ENCODE measurements around the gene SASH1. TPM values are rescaled to one million over a fixed set of nuclear protein-coding genes. Genes with fewer than 3 reads are reported as not detected.

The SASH1 gene
- total and polyA plus RNA-seq, 2 of the 8 experiments (the other 6 are each of a cell fraction or from before 2014, with no cell fraction given) = 6.0 to 20.2 TPM

- Histone ChIP-seq H3K4me3 (ENCODE audit: extremely low read depth in 1 of 4, insufficient read depth in 2 of 4, low read depth in 3 of 4, low read length in 4 of 4) (no peak overlapping the region), H2BK120ac (replicated peaks; ENCODE audit: low read depth, low read length) (no peak overlapping the region), H2BK5ac (ENCODE audit: low read depth, low read length) (no peak overlapping the region), H2AK5ac (ENCODE audit: low read depth, low read length) (no peak overlapping the region), H3K4me1 (replicated peaks in 1 of 4; ENCODE audit: control insufficient read depth in 3 of 4, insufficient read depth in 4 of 4, low read length in 3 of 4) (no peaks in the 10 kb centered on the region), H4K8ac (ENCODE audit: extremely low read depth, insufficient read depth, low read length) (no peak overlapping the region), H2BK20ac (ENCODE audit: low read length) (no peak overlapping the region), H4K91ac (replicated peaks; ENCODE audit: insufficient read length, low read length) (no peak overlapping the region), H3K18ac (ENCODE audit: extremely low read depth, low read length) (no peak overlapping the region), H3K4ac (replicated peaks; ENCODE audit: insufficient read length, low read depth, low read length) (no peak overlapping the region), H3K27ac (ENCODE audit: low read depth, low read length) (no peak overlapping the region), H4K5ac (ENCODE audit: insufficient read length, low read depth, low read length) (no peak overlapping the region), H3K4me2 (ENCODE audit: insufficient read depth in 1 of 2, low read depth in 2 of 2, low read length in 2 of 2) (no peak overlapping the region), H4K20me1 (replicated peaks in 1 of 2; ENCODE audit: control insufficient read depth in 1 of 2, insufficient read depth in 2 of 2, low read length in 2 of 2) (peaks cover 0 to 2% of the 10 kb centered on the region in 2 experiments), H3K23me2 (ENCODE audit: low read depth, low read length) (no peaks in the 10 kb centered on the region), H3K56ac (replicated peaks; ENCODE audit: insufficient read length, low read depth, low read length) (no peak overlapping the region), H2AFZ (ENCODE audit: low read length) (no peak overlapping the region), H3K36me3 (ENCODE audit: control insufficient read depth in 2 of 4, insufficient read depth in 4 of 4, low read length in 3 of 4) (no peaks in the 10 kb centered on the region; a peak in 1 of 8 replicates), H3K79me1 (ENCODE audit: low read depth, low read length) (no peaks in the 10 kb centered on the region), H3K79me2 (ENCODE audit: control insufficient read depth in 1 of 2, insufficient read depth in 2 of 2, low read length in 2 of 2) (no peaks in the 10 kb centered on the region), H2BK15ac (ENCODE audit: low read length) (no peak overlapping the region), H3K27me3 (replicated peaks in 1 of 4; ENCODE audit: control insufficient read depth in 3 of 4, extremely low read depth in 1 of 4, insufficient read depth in 3 of 4, low read length in 3 of 4) (no peaks in the 10 kb centered on the region), H2BK12ac (ENCODE audit: low read depth, low read length) (no peak overlapping the region), H3K23ac (ENCODE audit: insufficient read length) (no peak overlapping the region), H3K9ac (replicated peaks in 1 of 4; ENCODE audit: extremely low read depth in 1 of 4, low read depth in 3 of 4, low read length in 3 of 4) (no peak overlapping the region), H3K14ac (ENCODE audit: insufficient read length) (no peak overlapping the region), H3K9me3 (ENCODE audit: insufficient read depth in 2 of 2, low read depth in 1 of 2, low read length in 1 of 2) (no peaks in the 10 kb centered on the region)
- FAIRE-seq (no peak), DNase-seq (ENCODE audit: low read depth in 1 of 2, low spot score in 2 of 2) (no peak)
- CTCF ChIA-PET (ENCODE audit: partially characterized antibody) = no interaction called here
- WGBS, 2 experiments (ENCODE audit: extremely low coverage in 1 of 2, insufficient coverage in 1 of 2, insufficient read length in 1 of 2, insufficient replicate concordance in 2 of 2, low coverage in 1 of 2, low lambda C conversion rate in 2 of 2, missing lambda C conversion rate in 1 of 2) = 86% methylated on average over 6 of the region's 6 CpGs; no CpG with 5 or more reads in 1 of the 2 experiments
- POLR2A ChIA-PET (ENCODE audit: partially characterized antibody) = no interaction called here
- TF ChIP-seq RNF2 (IDR thresholded peaks at IDR 0.05; ENCODE audit: borderline replicate concordance, low read depth, low read length, missing control alignments, poor library complexity, severe bottlenecking) (no peak), SIN3A (conservative IDR thresholded peaks at IDR 0.05 in 1 of 2, IDR thresholded peaks at IDR 0.05 in 1 of 2; ENCODE audit: low read depth in 1 of 2, low read length in 2 of 2) (no peak), PHF8 (conservative IDR thresholded peaks at IDR 0.05; ENCODE audit: low read depth, low read length) (no peak), FOSL1 (IDR thresholded peaks at IDR 0.05; ENCODE audit: insufficient read depth, low read depth, low read length) (no peak), YY1 (IDR thresholded peaks at IDR 0.05; ENCODE audit: low read depth, low read length) (no peak), SRF (IDR thresholded peaks at IDR 0.05; ENCODE audit: low read depth, low read length) (no peak), RAD21 (IDR thresholded peaks at IDR 0.05 in 1 of 2, conservative IDR thresholded peaks at IDR 0.05 in 1 of 2; ENCODE audit: low read depth in 2 of 2, low read length in 2 of 2) (no peak), CBX5 (IDR thresholded peaks at IDR 0.05; ENCODE audit: low read depth, low read length) (no peak), NRF1 (IDR thresholded peaks at IDR 0.05; ENCODE audit: low read depth, low read length) (no peak), MAFK (IDR thresholded peaks at IDR 0.05; ENCODE audit: low read depth, low read length) (no peak), HDAC6 (IDR thresholded peaks at IDR 0.05; ENCODE audit: low read depth, low read length) (no peak), CBX8 (IDR thresholded peaks at IDR 0.05; ENCODE audit: borderline replicate concordance, low read depth, low read length) (no peak), ATF3 (IDR thresholded peaks at IDR 0.05; ENCODE audit: insufficient read depth, low read depth, low read length) (no peak), SP1 (IDR thresholded peaks at IDR 0.05; ENCODE audit: low read depth, low read length) (no peak)
Measured at GRCh38 chr6:148493424-148493823, 150.8 kb downstream of the SASH1 start.

Measured in H1 (cell line).